ENCODE data around the gene C11orf86. TPM values are rescaled to one million over a fixed set of nuclear protein-coding genes. Genes with fewer than 3 reads are reported as not detected.

Gene C11orf86
- total and polyA plus RNA-seq, 2 donors (not counting 3 experiments of a cell fraction or from before 2014, with no cell fraction given): not detected

DNA sequence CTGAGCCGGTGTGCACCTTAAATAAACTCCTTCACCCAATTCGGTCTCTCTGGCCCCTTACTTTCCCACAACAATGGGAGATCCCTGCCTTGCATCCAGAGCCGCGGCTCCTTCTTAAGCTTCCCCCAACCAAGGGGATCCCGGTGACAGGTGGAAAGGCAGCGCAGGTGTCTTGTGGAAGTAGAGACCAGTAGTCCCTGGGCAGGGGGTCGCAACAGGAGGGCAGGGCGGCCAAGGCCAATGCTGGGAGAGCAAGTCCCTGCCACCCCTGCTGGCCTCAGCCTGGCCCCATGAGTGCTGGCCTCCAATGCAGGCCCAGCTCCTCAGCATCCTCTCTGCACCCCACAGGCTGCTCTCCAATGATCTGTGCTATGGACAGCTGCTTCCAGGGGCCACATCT, 39.9 kb downstream of the C11orf86 start:
- dilution Hi-C loops (cut with MboI; ENCODE audit: extremely low pct_ligation_motif_present, low sequenced_read_pairs) (no loop called here), intact Hi-C loops (cut with micrococcal nuclease) (no loop called here)
- H3K9ac ChIP-seq (replicated peaks; ENCODE audit: extremely low read depth, insufficient read depth, low read length): no peak overlapping the region
- H3K36me3 ChIP-seq (ENCODE audit: control insufficient read depth in 2 of 2, extremely low read depth in 1 of 2, insufficient read depth in 2 of 2, low read length in 2 of 2): no peaks in the 10 kb centered on the region
- no peaks in the 10 kb centered on the region for H3K9me3 ChIP-seq (replicated peaks; ENCODE audit: control insufficient read depth, insufficient read depth, low read length)
- no peak overlapping the region for H3K27ac ChIP-seq (ENCODE audit: insufficient read depth, low read depth, low read length)
- no peaks in the 10 kb centered on the region for H3K9me1 ChIP-seq (replicated peaks; ENCODE audit: control insufficient read depth, extremely low read depth, insufficient read depth, low read length)
- ChIA-PET POLR2A (no interaction called here), CTCF (interaction anchor here (1.0 to 1.8 kb wide), 3 partner anchors 9 to 43 kb away, joined by 3 to 4 read pairs (median 3); no protein-coding TSS in a partner anchor)
- no peak overlapping the region for H3K4me3 ChIP-seq (replicated peaks in 1 of 3; ENCODE audit: insufficient read depth in 1 of 3, low read depth in 1 of 3, low read length in 3 of 3)
- DNase-seq (ENCODE audit: low read depth, low spot score) (no peak), FAIRE-seq (no peak)
- BruUV-seq (replicated peaks): no TSS peak
- H3K4me2 ChIP-seq (ENCODE audit: insufficient read depth, low read length): no peak overlapping the region
- no peaks in the 10 kb centered on the region for H3K79me2 ChIP-seq (ENCODE audit: control insufficient read depth, insufficient read depth, low read length)
- TF ChIP-seq, protein P1, sequence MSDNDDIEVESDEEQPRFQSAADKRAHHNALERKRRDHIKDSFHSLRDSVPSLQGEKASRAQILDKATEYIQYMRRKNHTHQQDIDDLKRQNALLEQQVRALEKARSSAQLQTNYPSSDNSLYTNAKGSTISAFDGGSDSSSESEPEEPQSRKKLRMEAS (IDR thresholded peaks at IDR 0.05; ENCODE audit: insufficient read depth, insufficient read length): no peak
- no peak for TF ChIP-seq POLR2A (IDR thresholded peaks at IDR 0.05; ENCODE audit: low read depth, low read length)
- no peak for TF ChIP-seq EZH2 (IDR thresholded peaks at IDR 0.05; ENCODE audit: borderline replicate concordance, low read depth, low read length, severe bottlenecking)
- no peak for TF ChIP-seq FOS (IDR thresholded peaks at IDR 0.05; ENCODE audit: borderline replicate concordance, insufficient read depth, low read length)
- TF ChIP-seq POLR2AphosphoS5 (IDR thresholded peaks at IDR 0.05; ENCODE audit: insufficient read depth, low read depth, low read length): no peak
- no peak for TF ChIP-seq GATA2 (IDR thresholded peaks at IDR 0.05; ENCODE audit: insufficient read depth, insufficient read length, low read depth, low read length)
- TF ChIP-seq, protein P2, sequence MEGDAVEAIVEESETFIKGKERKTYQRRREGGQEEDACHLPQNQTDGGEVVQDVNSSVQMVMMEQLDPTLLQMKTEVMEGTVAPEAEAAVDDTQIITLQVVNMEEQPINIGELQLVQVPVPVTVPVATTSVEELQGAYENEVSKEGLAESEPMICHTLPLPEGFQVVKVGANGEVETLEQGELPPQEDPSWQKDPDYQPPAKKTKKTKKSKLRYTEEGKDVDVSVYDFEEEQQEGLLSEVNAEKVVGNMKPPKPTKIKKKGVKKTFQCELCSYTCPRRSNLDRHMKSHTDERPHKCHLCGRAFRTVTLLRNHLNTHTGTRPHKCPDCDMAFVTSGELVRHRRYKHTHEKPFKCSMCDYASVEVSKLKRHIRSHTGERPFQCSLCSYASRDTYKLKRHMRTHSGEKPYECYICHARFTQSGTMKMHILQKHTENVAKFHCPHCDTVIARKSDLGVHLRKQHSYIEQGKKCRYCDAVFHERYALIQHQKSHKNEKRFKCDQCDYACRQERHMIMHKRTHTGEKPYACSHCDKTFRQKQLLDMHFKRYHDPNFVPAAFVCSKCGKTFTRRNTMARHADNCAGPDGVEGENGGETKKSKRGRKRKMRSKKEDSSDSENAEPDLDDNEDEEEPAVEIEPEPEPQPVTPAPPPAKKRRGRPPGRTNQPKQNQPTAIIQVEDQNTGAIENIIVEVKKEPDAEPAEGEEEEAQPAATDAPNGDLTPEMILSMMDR (IDR thresholded peaks at IDR 0.05; ENCODE audit: extremely low read depth in 1 of 2, insufficient read depth in 1 of 2, low read depth in 1 of 2, low read length in 2 of 2): no peak
- no peak for TF ChIP-seq JUN (IDR thresholded peaks at IDR 0.05; ENCODE audit: borderline replicate concordance, insufficient read depth, insufficient read length, low read depth)
- no peak for TF ChIP-seq MYC (IDR thresholded peaks at IDR 0.05; ENCODE audit: low read depth, low read length)
- H4K20me1 ChIP-seq (replicated peaks; ENCODE audit: control insufficient read depth, extremely low read depth, insufficient read depth, low read length): no peaks in the 10 kb centered on the region
- no peaks in the 10 kb centered on the region for H3K4me1 ChIP-seq (ENCODE audit: control insufficient read depth, extremely low read depth, insufficient read depth, low read length)
- no peak overlapping the region for H2AFZ ChIP-seq (ENCODE audit: low read depth, low read length)
- H3K27me3 ChIP-seq (ENCODE audit: control insufficient read depth in 2 of 2, insufficient read depth in 2 of 2, low read length in 2 of 2): no peaks in the 10 kb centered on the region
